Stomach (tissue), 9 donors: ENCODE measurements around the gene ULK3. TPM values are rescaled to one million over a fixed set of nuclear protein-coding genes. Genes with fewer than 3 reads are reported as not detected.

Source experiments
- DNase-seq, 2 donors: peaks; one replicate each; pipeline versions ENCODE4 v3.0.0 to v3.0.0-alpha.2; 2013 to 2019
- H3K27ac ChIP-seq, 5 donors: fragments of 200-600 bp in 4 of 5; sonication (generic) in 4 of 5; one replicate each; pipeline ENCODE4 v1.5.1; 2013 to 2019; ENCODE audit warnings: mild to moderate bottlenecking in 1 of 5, moderate library complexity in 1 of 5
- H3K27me3 ChIP-seq, 3 donors: fragments of 200-600 bp; sonication (generic); one replicate each; pipeline ENCODE4 v1.5.1; 2017 to 2019; ENCODE audit warnings: mixed run types in 1 of 3
- H3K36me3 ChIP-seq, 4 donors: fragments of 200-600 bp; sonication (generic); 1 replicate in 3 of 4; 2 replicates in 1 of 4; pipeline ENCODE4 v1.5.1; 2016 to 2019
- H3K4me1 ChIP-seq, 4 donors: fragments of 200-600 bp; sonication (generic); one replicate each; pipeline ENCODE4 v1.5.1; 2016 to 2019
- H3K4me3 ChIP-seq, 4 donors: fragments of 200-600 bp; sonication (generic) in 3 of 4; one replicate each; pipeline ENCODE4 v1.5.1; 2016 to 2019; ENCODE audit warnings: mild to moderate bottlenecking in 1 of 4
- H3K9me3 ChIP-seq, 4 donors: fragments of 200-600 bp; sonication (generic); one replicate each; pipeline ENCODE4 v1.5.1; 2016 to 2019
- CTCF ChIP-seq, 7 experiments: fragments of 450-650 bp in 4 of 7; fragments of 200-600 bp in 3 of 7; sonication (generic) in 3 of 7; IDR thresholded peaks; one replicate each; pipeline ENCODE4 v1.5.1; 2016 to 2019; ENCODE audit warnings: antibody characterized with exemption in 7 of 7, control low read depth in 2 of 7, mild to moderate bottlenecking in 1 of 7
- EP300 ChIP-seq: sonication (generic); formaldehyde crosslinking; IDR thresholded peaks from one replicate; pipeline ENCODE4 v1.6.1; 2017; ENCODE audit warnings: antibody characterized with exemption
- POLR2A ChIP-seq, 4 donors: fragments of 450-650 bp; IDR thresholded peaks; one replicate each; pipeline ENCODE4 v1.6.1; 2016; ENCODE audit warnings: antibody characterized with exemption in 4 of 4, control low read depth in 2 of 4, mild to moderate bottlenecking in 1 of 4, moderate library complexity in 1 of 4
- POLR2AphosphoS5 ChIP-seq, 3 donors: sonication (generic); formaldehyde crosslinking; IDR thresholded peaks; one replicate each; pipeline ENCODE4 v1.6.1; 2016; ENCODE audit warnings: antibody characterized with exemption in 3 of 3
- WGBS, 5 donors: extraction: QIAGEN DNeasy Blood & Tissue Kit in 3 of 5; methylation state at CpG; one replicate each; pipeline versions ENCODE4 v1.1.5 to v1.1.7; 2013 to 2018; 5-methylcytosine and 5-hydroxymethylcytosine counted together
- intact Hi-C: fragments of 100-400 bp; cut with DNase I; formaldehyde crosslinking; loops from one replicate; pipeline ENCODE4 v1.15.1; 2023; ENCODE audit warnings: low total_unique reads
- polyA plus RNA-seq, 3 donors: library from polyadenylated mRNA; stranded (reverse); fragments of 200-250 nt; gene quantifications; one replicate each; pipeline ENCODE4 v1.2.3, GENCODE V29; 2013
- total RNA-seq, 5 donors: library from RNA; depleted of rRNA; stranded (reverse); fragments of >200 nt; gene quantifications; one replicate each; pipeline versions ENCODE4 v1.1.0 to v1.2.3, GENCODE V29; 2014 to 2016
- donor health status: healthy with polysubstance abuse.
- donor health status: Bipolar disorder and iron deficiency.
- donor health status: healthy.

ULK3 gene
- total and polyA plus RNA-seq, 8 donors: 19.4 to 251 (median 46.2) TPM

- intact Hi-C loops: no loop called here
- no peaks in the 10 kb centered on the region for H3K9me3 ChIP-seq
- WGBS, 5 donors: 66 to 79% (median 77%) methylated on average over 7 of the region's 7 CpGs
These were observed 18.0 kb downstream of the ULK3 start for GRCh38 chr15:74824976-74825375.

GRCh38 chr15:74823324-74823723, 19.6 kb downstream of the ULK3 start:
- peaks cover 0 to 36% (median 25%) of the 10 kb centered on the region in 3 donors for H3K27me3 ChIP-seq
- peaks cover 3 to 15% (median 8%) of the 10 kb centered on the region in 4 donors for H3K4me1 ChIP-seq
- WGBS, 5 donors: 58 to 73% (median 70%) methylated on average over 6 of the region's 6 CpGs
- H3K36me3 ChIP-seq: no peaks in the 10 kb centered on the region
- intact Hi-C loops: no loop called here
- DNase-seq: no peak
- no peak overlapping the region for H3K4me3 ChIP-seq
- H3K27ac ChIP-seq: no peak overlapping the region
- no peak for TF ChIP-seq EP300
- TF ChIP-seq CTCF (IDR thresholded peaks at IDR 0.05): no peak
- no peak for TF ChIP-seq POLR2A (IDR thresholded peaks at IDR 0.05)
- no peak for TF ChIP-seq POLR2AphosphoS5 (IDR thresholded peaks at IDR 0.05)
- no peaks in the 10 kb centered on the region for H3K9me3 ChIP-seq

More at GRCh38 chr15:74824976-74825375, 18.0 kb downstream of the ULK3 start:
- H3K36me3 ChIP-seq: no peaks in the 10 kb centered on the region
- peaks cover 3 to 11% (median 6%) of the 10 kb centered on the region in 4 donors for H3K4me1 ChIP-seq
- no peak for DNase-seq
- no peak for TF ChIP-seq CTCF (IDR thresholded peaks at IDR 0.05)
- no peak for TF ChIP-seq EP300
- TF ChIP-seq POLR2A (IDR thresholded peaks at IDR 0.05): no peak
- no peak for TF ChIP-seq POLR2AphosphoS5 (IDR thresholded peaks at IDR 0.05)
- H3K4me3 ChIP-seq: no peak overlapping the region
- peaks cover 0 to 49% (median 29%) of the 10 kb centered on the region in 3 donors for H3K27me3 ChIP-seq
- no peak overlapping the region for H3K27ac ChIP-seq

GRCh38 chr15:74822233-74822632, 20.7 kb downstream of the ULK3 start:
- Histone ChIP-seq H3K36me3 (no peaks in the 10 kb centered on the region), H3K4me3 (no peak overlapping the region), H3K9me3 (no peaks in the 10 kb centered on the region), H3K27me3 (peaks cover 0 to 25% (median 14%) of the 10 kb centered on the region in 3 donors), H3K4me1 (peaks cover 3 to 25% (median 14%) of the 10 kb centered on the region in 4 donors), H3K27ac (no peak overlapping the region)
- TF ChIP-seq POLR2A (IDR thresholded peaks at IDR 0.05) (no peak), POLR2AphosphoS5 (IDR thresholded peaks at IDR 0.05) (no peak), EP300 (no peak), CTCF (IDR thresholded peaks at IDR 0.05) (no peak)
- intact Hi-C loops: no loop called here
- DNase-seq: no peak
- WGBS, 5 donors: 82 to 94% (median 86%) methylated on average over 4 of the region's 4 CpGs

- Histone ChIP-seq H3K36me3 (no peaks in the 10 kb centered on the region), H3K9me3 (no peaks in the 10 kb centered on the region), H3K27ac (no peak overlapping the region), H3K27me3 (peaks cover 0 to 20% (median 9%) of the 10 kb centered on the region in 3 donors), H3K4me1 (peaks cover 3 to 25% (median 15%) of the 10 kb centered on the region in 4 donors), H3K4me3 (no peak overlapping the region)
- no peak for DNase-seq
- intact Hi-C loops: no loop called here
- TF ChIP-seq EP300: no peak
- TF ChIP-seq POLR2A (IDR thresholded peaks at IDR 0.05): no peak
- no peak for TF ChIP-seq CTCF (IDR thresholded peaks at IDR 0.05)
- no peak for TF ChIP-seq POLR2AphosphoS5 (IDR thresholded peaks at IDR 0.05)
- 83 to 97% (median 88%) methylated on average over 6 to 7 of the region's 7 CpGs for WGBS, 5 donors
These were observed 21.2 kb downstream of the ULK3 start for GRCh38 chr15:74821790-74822158.
